Prostate gland (tissue), 2 donors: Measurements from ENCODE around the gene PIK3CG. TPM values are rescaled to one million over a fixed set of nuclear protein-coding genes. Genes with fewer than 3 reads are reported as not detected.

ENCODE experiments used
- DNase-seq: peaks from one replicate; pipeline ENCODE4 v3.0.0-alpha.2; 2019; ENCODE audit warnings: low spot score
- H3K27ac ChIP-seq, 2 donors: fragments of 200-600 bp; sonication (generic); 2 replicates each; pipeline ENCODE4 v1.5.1; 2017 to 2019
- H3K27me3 ChIP-seq: fragments of 200-600 bp; sonication (generic); replicated peaks from 2 replicates; pipeline ENCODE4 v1.5.1; 2019; ENCODE audit not compliant: insufficient read depth
- H3K36me3 ChIP-seq, 2 donors: fragments of 200-600 bp; sonication (generic); 1 replicate in 1 of 2; 2 replicates in 1 of 2; pipeline versions ENCODE4 v1.5.1 to v1.8.1; 2017 to 2019
- H3K4me1 ChIP-seq: fragments of 200-600 bp; sonication (generic); replicated peaks from 2 replicates; pipeline ENCODE4 v1.5.1; 2019
- H3K4me3 ChIP-seq, 2 donors: fragments of 200-600 bp; sonication (generic); 2 replicates each; pipeline ENCODE4 v1.5.1; 2017 to 2019
- H3K9me3 ChIP-seq: fragments of 200-600 bp; sonication (generic); 2 replicates; pipeline ENCODE4 v1.5.1; 2017
- POLR2A ChIP-seq: fragments of 450-650 bp; IDR thresholded peaks from one replicate; pipeline ENCODE4 v1.6.1; 2016; ENCODE audit warnings: antibody characterized with exemption, mild to moderate bottlenecking
- POLR2AphosphoS5 ChIP-seq: sonication (generic); formaldehyde crosslinking; IDR thresholded peaks from one replicate; pipeline ENCODE4 v1.6.1; 2017; ENCODE audit warnings: antibody characterized with exemption
- WGBS: methylation state at CpG from one replicate; pipeline ENCODE4 v1.1.5; 2018; 5-methylcytosine and 5-hydroxymethylcytosine counted together
- intact Hi-C: fragments of 100-400 bp; cut with DNase I; formaldehyde crosslinking; loops from one replicate; pipeline ENCODE4 v1.14.2; 2022
- total RNA-seq, 2 donors: library from RNA; depleted of rRNA; stranded (reverse); fragments of >200 nt; gene quantifications; one replicate each; pipeline ENCODE4 v1.1.0, GENCODE V29; 2016
- TF ChIP-seq, protein P1 (sequence below), 4 experiments: fragments of 200-600 bp in 2 of 4; fragments of 450-650 bp in 2 of 4; sonication (generic) in 2 of 4; IDR thresholded peaks; 1 replicate in 3 of 4; 2 replicates in 1 of 4; pipeline ENCODE4 v1.5.1; 2016 to 2019; ENCODE audit warnings: antibody characterized with exemption in 4 of 4, mild to moderate bottlenecking in 2 of 4, moderate library complexity in 2 of 4

Gene PIK3CG
- 1 to 10 TPM in 1 of 2 donors, under 1 TPM in 1; 0.87 to 5.1 TPM for total RNA-seq

DNA sequence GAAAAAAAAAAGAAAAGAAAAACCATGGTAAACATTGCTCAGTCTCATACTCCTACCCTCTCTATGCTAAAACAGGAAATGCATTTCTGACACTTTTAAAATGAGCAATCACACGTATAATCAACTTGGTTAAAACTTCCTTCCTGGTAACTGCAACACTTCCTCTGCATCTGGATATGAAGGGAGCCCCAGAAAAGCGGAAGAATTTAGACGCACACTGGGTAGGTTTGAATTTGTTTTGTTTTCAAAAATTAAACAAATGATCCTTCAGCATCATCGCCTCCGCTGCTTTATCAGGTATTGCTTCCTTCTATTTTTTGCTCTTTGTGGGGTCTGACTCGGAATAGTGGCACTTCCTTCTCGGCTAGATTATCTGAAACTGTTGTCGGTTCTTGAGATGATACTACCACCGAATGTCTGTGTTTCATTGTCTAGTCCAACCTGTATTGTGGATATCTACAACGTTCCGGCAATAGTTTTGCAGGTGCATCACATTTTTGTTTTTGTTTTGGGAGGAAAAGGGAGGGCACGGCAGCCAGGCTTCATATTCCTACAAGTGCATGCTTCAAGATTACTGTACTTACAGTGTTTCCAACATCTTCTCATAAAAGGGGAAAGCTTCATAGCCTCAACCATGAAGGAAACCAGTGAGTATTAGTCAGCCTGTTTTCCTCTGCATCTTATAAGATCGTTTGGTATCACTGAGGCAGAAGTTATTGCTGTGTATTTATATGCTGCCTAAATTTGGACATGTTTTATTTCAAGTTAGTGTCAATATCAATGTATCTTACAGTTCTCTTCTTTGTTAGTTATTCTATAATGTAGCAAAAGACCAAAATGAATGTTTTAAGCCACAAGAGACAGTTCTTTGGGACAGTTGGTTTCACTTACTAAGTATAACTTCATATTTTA lies at the start of gene PIK3CG:
PIK3CG (plus strand) TSS at position 153 of the 912 bp plus-strand sequence. CDS start 2,280 bp downstream, outside the sequence.
- Histone ChIP-seq H3K27ac (no peak within 1 kb of the TSS), H3K4me3 (peak within 1 kb of the TSS in 1 of 2 donors; percentile 10), H3K36me3 (no peaks in the 10 kb centered on the region), H3K9me3 (no peaks in the 10 kb centered on the region), H3K4me1 (no peaks in the 10 kb centered on the region), H3K27me3 (no peaks in the 10 kb centered on the region)
- no peak for DNase-seq
- TF ChIP-seq POLR2A (no peak), POLR2AphosphoS5 (no peak)
- TF ChIP-seq, protein P1, sequence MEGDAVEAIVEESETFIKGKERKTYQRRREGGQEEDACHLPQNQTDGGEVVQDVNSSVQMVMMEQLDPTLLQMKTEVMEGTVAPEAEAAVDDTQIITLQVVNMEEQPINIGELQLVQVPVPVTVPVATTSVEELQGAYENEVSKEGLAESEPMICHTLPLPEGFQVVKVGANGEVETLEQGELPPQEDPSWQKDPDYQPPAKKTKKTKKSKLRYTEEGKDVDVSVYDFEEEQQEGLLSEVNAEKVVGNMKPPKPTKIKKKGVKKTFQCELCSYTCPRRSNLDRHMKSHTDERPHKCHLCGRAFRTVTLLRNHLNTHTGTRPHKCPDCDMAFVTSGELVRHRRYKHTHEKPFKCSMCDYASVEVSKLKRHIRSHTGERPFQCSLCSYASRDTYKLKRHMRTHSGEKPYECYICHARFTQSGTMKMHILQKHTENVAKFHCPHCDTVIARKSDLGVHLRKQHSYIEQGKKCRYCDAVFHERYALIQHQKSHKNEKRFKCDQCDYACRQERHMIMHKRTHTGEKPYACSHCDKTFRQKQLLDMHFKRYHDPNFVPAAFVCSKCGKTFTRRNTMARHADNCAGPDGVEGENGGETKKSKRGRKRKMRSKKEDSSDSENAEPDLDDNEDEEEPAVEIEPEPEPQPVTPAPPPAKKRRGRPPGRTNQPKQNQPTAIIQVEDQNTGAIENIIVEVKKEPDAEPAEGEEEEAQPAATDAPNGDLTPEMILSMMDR (IDR thresholded peaks at IDR 0.05), result no peak
- intact Hi-C loops, result no loop called here
- WGBS, result 71% methylated on average over 13 of the region's 13 CpGs

DNA sequence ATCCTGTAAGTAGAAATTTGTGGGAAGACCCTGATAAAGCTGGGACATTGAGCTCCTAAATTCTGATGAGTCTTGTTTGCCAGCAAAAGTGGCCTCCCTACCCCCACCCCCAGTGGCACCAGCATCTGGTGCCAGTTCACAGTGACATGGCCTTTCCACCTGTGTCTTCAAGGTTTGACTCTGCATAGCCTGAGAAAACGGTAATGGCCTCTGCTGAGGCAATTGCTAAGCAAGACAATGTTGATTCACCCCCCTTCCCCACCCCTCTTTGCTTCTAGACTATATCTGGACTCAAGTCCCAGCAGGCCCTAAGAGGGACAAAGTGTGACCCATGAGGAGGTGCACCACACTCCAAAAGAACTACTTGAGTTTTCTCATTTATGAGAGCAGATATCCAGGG lies 48.0 kb upstream of the PIK3CG start:
- DNase-seq, result no peak
- no peak overlapping the region for H3K27ac ChIP-seq
- WGBS, result 62% methylated on average over 1 of the region's 1 CpG
- no peaks in the 10 kb centered on the region for H3K9me3 ChIP-seq
- H3K4me1 ChIP-seq, result no peaks in the 10 kb centered on the region
- intact Hi-C loops, result no loop called here
- no peaks in the 10 kb centered on the region for H3K36me3 ChIP-seq
- H3K4me3 ChIP-seq, result no peak overlapping the region
- H3K27me3 ChIP-seq, result no peaks in the 10 kb centered on the region
- TF ChIP-seq POLR2AphosphoS5 (no peak), POLR2A (no peak)
- TF ChIP-seq, protein P1 (IDR thresholded peaks at IDR 0.05), result no peak

DNA sequence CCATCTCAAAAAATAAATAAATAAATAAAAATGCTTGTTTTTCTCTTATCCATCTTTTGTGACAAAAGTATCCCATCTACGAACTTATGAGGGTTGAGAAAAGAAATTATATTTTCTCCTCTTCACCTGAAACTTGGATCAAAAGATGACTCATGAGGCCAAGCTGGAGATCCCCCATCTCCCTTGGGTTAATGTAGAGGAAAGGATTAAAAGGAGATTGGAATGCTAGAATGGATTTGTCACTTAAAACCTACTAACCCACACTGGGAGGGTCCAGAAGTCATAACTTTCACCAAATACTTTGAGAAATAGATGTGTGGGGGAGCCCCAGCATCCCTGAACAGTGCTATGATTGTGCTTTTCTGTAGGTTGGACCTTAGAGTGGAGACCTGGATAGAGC lies 46.3 kb upstream of the PIK3CG start:
- intact Hi-C loops, result no loop called here
- Histone ChIP-seq H3K4me1 (no peaks in the 10 kb centered on the region), H3K4me3 (no peak overlapping the region), H3K27me3 (no peaks in the 10 kb centered on the region), H3K27ac (no peak overlapping the region), H3K9me3 (no peaks in the 10 kb centered on the region), H3K36me3 (no peaks in the 10 kb centered on the region)
- no peak for DNase-seq
- TF ChIP-seq, protein P1 (IDR thresholded peaks at IDR 0.05), result no peak
- TF ChIP-seq POLR2AphosphoS5, result no peak
- TF ChIP-seq POLR2A, result no peak
- WGBS, result 53% methylated on average over 1 of the region's 1 CpG

DNA sequence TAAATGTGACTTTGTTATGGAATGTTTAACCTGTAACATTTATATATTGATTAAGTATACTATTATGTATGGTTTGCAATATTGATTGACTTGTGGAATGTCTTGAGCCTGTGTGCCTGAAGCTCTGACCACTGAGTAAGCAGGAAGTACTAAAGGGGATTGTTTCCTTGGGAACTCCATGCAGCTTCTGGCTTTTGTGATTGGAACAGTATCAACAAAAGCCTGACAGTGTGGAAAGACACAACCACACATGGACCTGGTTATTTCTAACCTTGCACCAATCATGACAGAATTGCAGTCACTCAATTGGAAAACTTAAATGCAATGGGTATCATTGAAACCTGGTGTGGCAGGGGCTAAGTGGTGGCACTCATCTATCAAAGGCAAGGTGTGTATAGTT lies 45.5 kb upstream of the PIK3CG start:
- DNase-seq, result no peak
- TF ChIP-seq POLR2AphosphoS5 (no peak), POLR2A (no peak)
- TF ChIP-seq, protein P1 (IDR thresholded peaks at IDR 0.05), result no peak

More for the DNA sequence above, 45.5 kb upstream of the PIK3CG start:
- intact Hi-C loops, result no loop called here
- H3K27me3 ChIP-seq, result no peaks in the 10 kb centered on the region
- no peaks in the 10 kb centered on the region for H3K4me1 ChIP-seq
- H3K9me3 ChIP-seq, result no peaks in the 10 kb centered on the region
- no peaks in the 10 kb centered on the region for H3K36me3 ChIP-seq
- H3K4me3 ChIP-seq, result no peak overlapping the region
- H3K27ac ChIP-seq, result no peak overlapping the region
